NCI-H460 (cell line): ENCODE results near the gene LRP1B. TPM values are rescaled to one million over a fixed set of nuclear protein-coding genes. Genes with fewer than 3 reads are reported as not detected.

Experiments used
- DNase-seq: peaks from one replicate; pipeline ENCODE4 v3.0.0-alpha.2; 2016; ENCODE audit warnings: low read depth; ENCODE audit errors: extremely low read depth
- total RNA-seq: library from RNA; depleted of rRNA; stranded (reverse); fragments of >200 nt; shearing (Covaris generic); gene quantifications from 2 replicates; pipeline ENCODE4 v1.2.3, GENCODE V29; 2014

LRP1B gene
- total RNA-seq, 1 experiment from 2014 or later, result 4.0 TPM

DNA sequence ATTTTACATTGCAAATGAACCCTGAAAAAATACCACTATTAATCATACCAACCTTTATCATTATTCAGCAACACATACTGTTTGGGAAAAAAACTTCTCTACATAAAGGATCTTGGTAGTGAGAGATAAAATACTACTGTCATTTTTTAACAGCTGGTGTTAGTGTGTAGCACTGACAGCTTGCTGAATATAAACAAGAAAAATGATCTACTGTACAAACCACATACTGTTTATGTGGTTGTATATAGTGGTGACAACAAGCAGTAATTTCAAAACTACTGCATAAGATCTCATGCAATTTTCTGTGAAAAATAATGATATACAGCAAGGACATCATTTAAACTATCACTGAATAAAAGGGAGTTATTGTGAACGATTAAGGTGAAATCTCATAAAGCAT, 601.2 kb downstream of the LRP1B start:
- DNase-seq, result no peak

DNA sequence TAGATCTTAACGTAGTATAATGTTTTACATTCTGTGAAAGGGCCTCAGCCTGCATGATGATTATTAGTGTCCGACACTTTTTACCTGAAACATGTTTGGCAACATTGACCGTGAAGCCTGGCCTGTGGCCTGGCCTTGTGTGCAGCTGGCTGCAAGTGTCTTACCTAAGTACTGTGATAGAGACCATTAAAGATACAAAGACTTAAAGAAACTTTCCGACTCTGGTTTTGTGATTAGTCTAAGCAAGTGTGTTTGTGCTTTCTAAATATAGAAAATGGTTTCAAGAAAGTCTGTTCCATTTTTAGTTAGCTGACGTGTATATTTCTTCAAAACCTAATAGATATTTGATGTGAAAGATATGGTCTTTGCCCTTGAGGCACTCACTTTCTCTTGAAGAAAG, 601.8 kb downstream of the LRP1B start:
- no peak for DNase-seq

DNA sequence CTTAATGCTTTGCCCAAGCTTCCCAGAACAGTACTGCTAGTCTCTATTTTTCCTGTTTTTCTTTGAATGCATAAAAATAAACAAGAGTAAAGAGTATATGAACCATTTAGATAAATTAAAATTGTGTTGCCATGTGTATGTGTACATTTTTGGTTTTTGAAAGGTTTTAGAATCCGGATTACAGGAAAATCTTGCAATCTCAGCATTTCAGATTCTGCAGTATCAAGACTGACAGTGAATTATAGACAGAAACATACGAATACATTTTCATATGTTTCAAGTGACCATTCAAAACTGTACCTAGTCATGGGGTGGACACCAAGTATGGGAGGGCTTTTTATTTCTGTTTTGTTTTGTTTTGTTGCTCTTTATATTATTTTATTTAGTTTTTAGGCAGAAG, 604.1 kb downstream of the LRP1B start:
- DNase-seq, result no peak

DNA sequence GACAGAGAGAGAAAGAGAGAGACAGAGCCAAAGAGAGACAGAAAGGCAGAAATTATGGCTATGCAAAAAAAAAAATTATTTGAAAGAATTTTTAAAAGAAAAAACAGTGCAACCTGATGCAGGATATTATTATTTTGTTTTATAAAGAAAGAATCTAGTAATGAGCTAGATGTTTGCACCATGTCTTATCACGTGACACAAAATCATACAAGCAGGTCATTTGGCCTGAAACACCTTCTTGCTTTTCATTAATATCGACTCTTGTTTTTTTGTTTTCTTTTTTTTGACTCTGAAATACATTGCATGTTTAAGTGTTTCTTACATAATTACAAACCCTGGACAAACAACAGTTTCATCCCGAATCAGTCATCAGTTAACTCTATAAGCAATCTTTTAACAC, 606.0 kb downstream of the LRP1B start:
- DNase-seq, result no peak

DNA sequence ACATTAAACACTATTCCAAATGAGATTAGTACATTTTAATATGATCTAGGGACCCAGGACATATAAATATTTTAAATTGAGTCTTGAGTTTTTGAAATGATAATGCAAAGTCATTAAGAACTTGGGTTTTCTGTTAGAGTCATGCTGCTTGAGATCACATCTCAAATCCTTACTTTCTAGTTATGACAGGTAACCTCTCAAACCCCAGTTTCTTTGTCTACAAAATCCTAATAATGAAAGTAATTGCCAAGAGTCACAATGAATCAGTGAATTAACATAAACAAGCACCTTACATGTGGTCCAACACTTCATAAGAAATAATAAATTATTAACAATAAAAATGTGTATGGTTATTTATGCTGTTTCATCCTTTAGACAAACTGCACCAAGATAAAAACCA, 607.6 kb downstream of the LRP1B start:
- no peak for DNase-seq

DNA sequence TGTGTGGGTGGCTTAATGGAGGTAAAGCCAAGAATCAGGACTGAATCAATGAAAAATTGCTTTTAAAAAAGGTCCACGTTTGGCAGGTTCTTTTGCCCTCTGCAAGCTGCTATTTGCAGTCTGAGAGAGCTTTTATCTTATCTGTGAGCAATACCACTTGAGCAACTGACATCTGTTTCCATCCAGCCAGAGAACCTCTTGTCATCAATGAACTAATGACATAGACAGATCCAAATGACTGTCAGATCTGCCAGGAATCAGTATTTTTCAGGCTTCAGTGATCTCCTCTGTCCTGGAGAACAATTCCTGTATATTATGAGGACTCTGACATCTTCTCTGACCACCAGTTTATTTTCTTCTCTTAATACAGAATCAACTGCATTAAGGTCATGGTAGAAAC, 608.1 kb downstream of the LRP1B start:
- DNase-seq, result no peak

DNA sequence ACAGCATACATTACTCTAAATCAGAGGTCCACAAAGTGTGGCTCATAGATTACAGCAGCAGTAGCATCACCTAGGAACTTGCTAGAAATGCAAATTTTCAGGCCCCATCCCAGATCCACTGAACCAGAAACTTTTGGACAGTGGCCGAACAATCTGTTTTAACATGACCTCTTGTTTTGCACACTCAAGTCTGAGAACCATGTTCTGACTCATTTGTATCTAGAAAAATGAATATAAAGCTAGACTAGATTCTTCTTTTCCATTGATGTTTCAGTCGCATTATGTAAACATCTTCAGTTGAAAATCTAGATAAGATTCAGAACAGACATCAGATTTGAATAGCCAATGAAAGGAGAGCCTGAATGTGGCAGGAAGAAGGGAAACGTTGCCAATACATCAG, 608.8 kb downstream of the LRP1B start:
- DNase-seq, result no peak

DNA sequence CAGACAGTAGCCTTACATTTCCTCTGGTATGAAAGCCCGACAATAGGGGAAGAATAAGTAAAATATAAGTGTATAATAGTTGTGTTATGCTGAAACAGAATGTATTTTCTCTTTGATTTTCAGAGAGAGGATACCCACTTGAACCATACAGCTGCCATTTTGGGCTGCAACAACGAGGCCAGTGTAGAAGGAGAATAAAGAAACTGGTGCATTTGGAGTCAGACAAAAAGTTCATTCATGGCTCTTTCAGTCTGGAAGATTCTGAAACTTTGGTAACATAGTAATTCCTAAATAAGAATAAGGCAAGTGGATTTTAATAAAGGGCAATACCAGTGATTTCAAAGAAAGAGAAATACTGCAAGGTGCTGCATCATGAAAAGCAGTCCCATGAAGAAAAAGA, 610.9 kb downstream of the LRP1B start:
- DNase-seq, result no peak

DNA sequence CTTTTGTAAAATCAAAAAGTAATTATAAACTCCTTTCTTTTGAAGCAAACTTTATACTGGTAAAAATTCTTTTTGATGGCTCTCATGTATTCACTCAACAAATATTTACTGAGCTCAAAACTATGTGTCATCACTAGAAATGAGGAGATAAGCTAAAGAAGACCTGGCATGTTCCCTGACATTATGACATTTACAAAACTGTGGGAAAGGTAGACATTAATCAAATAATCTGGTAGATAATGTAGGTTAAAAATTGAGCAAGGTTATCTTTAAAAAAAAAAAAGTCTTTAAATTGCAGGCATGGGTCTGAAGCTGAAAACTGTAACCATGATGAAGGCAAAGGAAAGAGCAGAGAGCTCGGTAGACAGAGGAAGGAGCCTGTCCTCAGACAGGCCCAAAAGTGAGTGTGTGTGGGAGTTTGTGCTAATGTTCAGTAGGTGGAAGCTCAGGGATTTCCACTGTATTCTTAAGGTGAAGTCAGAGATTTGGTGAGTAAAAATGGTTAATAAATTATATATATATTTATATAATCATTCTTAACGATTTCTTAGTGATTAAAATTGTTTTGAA, 612.9 kb downstream of the LRP1B start:
- no peak for DNase-seq

DNA sequence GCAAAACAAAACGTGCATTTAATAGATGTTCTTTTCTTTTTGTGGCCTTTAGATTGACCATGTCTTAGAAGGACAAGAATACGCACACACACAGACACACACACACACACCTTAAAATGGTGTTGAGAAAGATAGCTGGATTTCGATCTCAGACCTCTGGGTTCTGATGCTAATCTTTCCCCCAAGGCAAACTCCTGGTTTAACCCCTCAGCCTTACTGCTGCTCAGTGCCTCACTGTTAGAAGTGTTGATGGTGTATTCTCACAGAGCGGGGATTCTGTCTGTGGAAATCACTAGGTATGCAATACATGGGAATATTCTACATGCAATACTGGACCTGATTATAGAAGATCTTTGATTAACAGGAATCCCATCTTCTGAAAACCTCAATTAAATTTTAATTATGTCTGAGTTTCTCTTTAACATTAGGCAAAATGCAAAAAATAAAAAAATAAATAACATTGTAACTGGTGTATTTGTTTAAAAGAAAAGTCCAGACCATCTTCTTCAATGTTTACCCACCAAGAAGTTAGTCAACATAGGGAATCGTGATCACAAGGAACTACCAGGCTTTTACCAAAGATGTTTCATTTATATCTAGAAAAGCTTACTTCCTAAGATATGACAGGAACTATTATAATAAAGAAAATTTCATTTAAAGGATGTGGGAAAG, 613.5 kb downstream of the LRP1B start:
- DNase-seq, result no peak

DNA sequence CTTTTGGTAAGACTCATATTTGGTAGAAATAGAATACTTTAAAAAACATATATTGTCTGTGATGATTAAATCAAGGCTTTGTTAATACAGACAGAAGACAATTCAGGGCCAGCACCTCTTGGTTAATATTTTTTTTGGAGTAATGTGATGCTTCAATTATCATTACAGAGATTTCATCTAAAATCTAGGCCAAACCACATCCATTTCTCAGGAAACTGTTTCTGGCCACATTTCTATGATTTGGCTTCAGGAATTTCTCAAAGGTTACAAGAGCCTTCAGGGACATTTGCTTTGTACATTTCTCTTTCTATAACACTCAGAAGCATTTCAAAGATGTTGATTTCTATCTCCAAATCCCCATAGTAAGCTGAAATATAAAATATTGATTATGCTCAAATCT, 614.9 kb downstream of the LRP1B start:
- no peak for DNase-seq

DNA sequence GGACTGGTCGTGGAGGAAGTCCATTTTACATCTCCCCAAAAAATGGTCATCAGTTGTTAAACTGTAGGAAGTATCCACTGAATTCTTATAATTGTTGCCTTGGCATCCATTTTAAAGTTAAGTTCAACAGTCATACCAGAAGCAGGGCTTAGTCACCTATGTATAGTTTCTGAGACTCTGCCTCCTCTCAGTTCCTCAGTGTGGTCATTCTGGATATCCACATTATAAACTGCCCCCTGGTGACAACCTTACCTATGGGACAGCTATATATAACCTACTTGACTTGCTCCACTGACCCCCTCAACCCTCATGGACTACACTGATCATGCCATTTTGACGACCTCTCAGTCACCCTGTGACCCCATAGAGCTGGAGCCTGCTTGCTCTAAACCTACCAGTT, 617.0 kb downstream of the LRP1B start:
- DNase-seq, result no peak

DNA sequence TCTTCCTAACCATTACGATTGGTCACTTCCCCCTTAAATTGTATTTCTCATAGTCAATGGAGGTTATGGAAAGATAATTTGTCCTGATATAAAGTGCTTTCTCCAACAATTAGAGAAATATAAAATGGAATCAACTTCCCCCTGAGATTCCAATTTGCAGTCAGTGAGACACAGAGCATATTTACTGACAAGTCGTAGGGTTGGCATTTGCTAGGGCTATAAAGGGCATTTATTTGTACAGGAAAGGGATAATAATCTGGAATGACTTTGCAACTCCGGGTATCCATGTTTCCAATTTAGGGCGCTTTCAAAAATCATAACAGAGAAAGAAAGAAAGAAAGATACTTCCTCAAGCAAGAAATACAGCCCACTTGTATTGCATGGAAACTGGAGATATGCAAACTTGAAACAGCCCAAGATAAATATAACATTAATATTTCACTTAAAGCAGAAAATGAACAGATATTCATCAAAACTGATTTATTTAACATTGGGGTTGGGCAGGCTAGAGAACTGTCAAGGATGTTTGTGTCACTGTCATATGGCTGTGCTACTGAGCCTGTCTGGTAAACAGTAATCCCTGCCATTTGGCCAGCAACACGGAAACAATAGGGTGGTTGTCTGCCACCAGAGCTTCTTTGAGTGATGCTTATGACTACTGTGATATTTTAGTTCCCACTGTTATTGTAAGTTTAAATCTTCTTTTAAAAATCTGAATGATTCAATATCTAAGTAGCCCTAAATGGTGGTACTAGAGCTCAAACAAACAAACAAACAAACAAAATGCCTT, 621.8 kb downstream of the LRP1B start:
- peak; percentile 59 for DNase-seq

DNA sequence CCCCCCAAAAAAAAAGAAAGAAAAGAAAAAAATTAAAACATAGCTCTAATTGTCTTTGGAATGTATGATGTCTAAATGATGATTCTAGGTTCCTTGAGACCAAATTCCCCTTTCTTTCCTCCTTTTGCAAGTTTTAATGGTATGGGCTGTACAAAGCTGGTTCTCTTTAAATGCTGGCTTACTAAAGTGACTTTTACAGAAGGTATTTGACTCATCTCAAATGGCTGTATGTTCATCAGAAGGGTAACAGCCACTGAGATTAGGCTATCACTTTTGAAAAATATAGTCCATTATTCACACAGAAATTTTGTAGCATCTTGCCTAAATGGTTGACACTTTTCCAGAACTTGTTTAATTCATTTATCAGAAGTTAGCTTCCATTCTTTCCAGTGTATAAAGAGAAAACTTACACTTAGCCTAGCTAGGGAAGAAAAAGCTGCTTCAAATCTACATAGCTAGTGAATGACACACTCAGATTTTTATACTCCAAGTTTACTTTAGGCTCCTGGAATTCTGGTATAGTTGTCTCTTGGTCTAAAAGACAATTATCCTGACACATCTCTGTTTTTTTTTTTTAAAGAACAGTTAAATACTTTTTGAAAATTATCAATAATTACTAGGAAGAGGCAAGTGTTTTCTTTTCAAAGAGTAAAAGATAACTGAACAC, 622.6 kb downstream of the LRP1B start:
- DNase-seq, result no peak

DNA sequence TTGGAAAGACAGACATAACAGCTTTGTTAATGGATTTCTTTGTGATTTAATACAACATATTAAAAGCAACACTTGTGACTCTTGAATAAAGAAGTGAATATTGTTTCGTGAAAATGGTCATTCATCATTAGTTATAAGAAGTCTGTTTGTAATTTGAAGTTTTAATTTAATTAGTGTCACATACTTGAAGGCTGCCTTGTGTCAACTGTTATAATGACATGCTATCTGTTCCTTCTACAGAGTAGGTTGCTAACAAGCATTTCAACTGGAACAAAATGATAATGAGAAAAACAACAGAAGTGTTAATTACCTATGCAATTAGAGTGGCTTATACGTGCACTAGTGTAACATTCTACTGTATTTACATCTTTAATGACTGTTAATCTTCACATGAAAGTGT, 624.7 kb downstream of the LRP1B start:
- DNase-seq, result no peak

DNA sequence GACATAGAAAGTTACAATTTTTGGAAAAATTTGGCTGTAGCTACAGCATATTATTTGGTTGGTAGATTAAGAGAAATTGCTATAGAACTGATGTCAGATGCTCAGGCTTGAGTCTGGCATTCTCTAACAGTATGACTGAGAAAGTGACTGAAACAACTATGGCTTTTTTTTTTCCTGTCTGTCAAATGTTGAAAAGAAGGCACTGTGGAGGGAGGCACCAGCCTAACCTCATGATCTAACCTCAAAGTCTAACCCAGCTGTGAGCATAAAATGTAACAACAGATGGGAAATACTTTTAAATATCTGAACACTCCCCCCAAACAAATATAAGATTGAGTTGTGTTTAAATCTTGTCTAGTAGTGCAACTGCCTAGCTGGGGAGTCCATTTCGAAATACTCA, 629.1 kb downstream of the LRP1B start:
- DNase-seq, result no peak

DNA sequence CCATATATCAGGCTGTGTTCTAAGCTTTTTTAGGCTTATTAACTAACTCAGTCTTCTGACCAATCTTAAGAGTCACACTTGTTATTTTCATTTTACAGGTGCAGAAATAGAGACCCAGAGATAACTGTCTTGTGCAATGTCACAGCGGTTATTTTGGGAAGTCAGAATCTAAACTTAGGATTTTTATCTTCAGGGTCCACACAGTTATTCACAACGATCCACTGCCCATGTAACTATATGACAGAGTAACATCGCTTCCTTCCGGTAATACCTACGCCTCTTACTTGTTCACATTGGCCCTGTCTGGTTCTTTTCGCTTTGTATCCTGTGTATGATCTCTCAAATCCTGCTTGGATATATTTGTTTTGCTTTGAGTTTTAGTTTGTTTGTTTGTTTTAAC, 631.7 kb downstream of the LRP1B start:
- DNase-seq, result no peak

DNA sequence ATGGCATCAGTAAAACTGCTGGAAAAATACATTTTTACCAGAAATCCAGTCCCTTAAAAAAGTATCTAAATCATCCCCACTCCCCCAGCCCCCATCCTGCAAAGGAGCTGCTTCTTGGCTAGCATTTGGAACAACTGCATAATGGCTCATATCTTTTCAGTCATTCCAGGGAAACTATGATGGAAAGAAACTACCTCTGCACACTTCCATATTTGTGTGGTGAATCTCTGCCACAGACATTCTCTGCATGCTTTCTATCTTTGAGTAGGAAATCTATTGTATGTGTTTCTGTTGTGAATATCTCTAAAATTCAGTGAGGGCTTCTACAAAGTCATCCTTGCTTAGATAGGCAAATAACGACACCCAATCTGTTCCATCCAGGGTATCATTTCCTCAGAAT, 632.3 kb downstream of the LRP1B start:
- DNase-seq, result no peak

DNA sequence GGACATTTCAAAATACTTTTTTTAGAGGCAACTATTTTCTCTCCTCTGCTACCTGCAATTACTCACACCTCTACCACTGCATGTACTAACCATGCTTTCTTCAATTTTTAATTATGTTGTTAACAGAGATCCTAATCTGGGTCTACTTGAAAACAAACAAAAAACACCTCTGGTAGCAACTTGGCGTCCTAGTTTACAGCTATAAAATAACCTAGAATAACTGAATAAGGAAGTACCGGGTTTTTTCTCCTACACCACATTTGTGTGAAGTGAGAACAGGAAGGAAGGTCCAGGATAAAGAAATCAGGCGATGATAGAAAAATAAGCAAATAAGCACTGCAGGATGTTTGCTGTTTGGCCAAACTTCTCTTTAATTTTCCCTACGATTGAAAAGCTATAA, 633.5 kb downstream of the LRP1B start:
- no peak for DNase-seq

DNA sequence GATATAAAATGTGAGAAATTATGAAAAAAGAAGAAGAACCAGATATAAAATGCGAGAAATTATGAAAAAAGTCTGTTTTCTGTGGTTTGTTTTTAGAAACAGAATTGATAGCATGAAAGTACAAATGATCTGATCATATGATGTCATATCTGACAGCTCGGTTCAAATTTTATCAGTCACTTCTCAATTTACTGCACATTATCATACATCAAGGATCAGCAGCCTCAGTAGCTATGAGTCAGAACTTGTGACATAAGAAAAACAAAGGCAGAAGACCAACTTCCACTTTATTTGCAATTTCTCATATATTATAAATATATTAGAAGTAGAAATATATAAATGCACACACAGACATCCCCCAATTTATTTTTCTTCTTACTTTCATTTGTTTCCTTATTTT, 634.0 kb downstream of the LRP1B start:
- DNase-seq, result no peak

DNA sequence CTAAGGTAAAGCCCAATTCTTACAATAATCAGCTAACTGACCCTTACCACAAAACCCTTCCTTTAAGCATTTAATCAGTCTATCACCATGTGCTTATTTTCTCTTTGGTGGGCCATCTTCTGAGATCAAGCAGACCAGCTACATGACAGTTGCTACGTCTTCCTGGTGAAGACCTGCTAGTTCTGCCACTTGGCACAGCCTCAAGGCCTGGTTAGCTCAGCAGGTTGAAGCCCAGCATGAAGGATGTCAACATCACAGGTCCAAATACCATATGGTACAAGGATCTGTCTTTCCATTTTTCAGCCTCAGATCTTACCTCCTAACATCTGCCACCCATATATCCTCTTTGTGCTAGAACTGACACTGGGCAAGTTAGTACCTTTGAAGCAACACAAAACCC, 636.9 kb downstream of the LRP1B start:
- DNase-seq, result no peak

DNA sequence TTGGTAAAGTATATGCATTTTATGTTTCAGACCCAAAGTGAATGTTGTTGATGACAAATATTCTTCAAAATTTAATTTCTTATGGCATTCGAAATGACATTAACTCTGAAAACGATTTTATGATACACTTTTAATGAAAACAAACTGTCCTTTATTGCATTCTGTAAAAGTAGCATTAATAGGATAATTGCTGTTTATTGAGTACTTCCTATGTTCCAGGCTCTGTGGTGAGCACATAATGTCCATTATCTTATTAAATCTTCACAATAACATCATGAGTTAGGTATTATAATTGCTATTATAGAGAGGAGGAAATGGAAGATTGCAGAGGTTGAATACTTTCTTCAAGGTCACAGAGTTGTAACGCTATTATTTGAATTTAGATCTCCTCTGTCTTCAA, 638.0 kb downstream of the LRP1B start:
- DNase-seq, result no peak
